ENCODE data around the gene POU2AF1. TPM values are rescaled to one million over a fixed set of nuclear protein-coding genes. Genes with fewer than 3 reads are reported as not detected.

The POU2AF1 gene
- total and polyA plus RNA-seq, 2 of the 13 experiments (the other 11 are each of a cell fraction or from before 2014, with no cell fraction given) = 1.9 to 3.6 TPM

DNA sequence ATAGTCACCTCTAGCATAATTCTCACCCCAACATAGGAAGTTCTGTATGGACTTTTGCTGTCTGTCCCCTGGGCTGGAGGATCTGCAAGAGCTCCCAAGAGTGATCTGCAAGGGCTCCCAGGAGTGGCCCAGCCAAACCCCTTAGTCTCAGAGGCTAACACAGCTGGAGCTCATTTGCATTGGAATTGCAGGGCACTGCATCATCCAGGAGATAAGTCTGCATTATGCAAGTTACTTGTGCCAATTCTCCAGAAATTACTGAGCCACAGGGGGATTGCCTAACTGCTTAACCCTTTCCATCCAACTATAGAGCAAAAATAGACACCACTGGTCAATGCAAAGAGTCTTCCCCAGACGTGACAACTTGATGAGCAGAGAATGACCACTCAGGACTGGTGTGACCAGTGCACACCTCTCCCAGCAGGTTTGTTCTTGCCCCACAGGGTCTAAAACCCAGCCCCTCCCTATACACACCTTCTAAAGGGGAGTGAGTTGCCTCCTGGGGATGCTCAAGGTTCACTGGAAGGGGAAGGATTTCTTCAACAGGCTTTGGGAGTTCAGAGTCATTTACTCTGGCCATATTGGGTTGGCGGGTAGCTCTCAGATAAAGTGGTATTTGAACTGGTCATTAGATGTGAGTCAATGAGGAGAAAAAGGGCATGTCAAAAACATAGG is 42.4 kb downstream of the POU2AF1 start (continued):
- TF ChIP-seq CCDC6 (CRISPR knock-in tag; IDR thresholded peaks at IDR 0.05) (no peak), ZBTB7B (CRISPR knock-in tag; IDR thresholded peaks at IDR 0.05) (no peak), DR1 (CRISPR knock-in tag; IDR thresholded peaks at IDR 0.05) (no peak), HOXA7 (CRISPR knock-in tag; IDR thresholded peaks at IDR 0.05) (no peak), RORA (CRISPR knock-in tag; IDR thresholded peaks at IDR 0.05) (no peak), RFX5 (IDR thresholded peaks at IDR 0.05; ENCODE audit: low read depth, low read length) (no peak), ARNT (IDR thresholded peaks at IDR 0.05) (no peak), RFX1 (IDR thresholded peaks at IDR 0.05) (no peak), POLR2AphosphoS2 (IDR thresholded peaks at IDR 0.05; ENCODE audit: low read depth, low read length) (no peak), GZF1 (CRISPR knock-in tag; IDR thresholded peaks at IDR 0.05) (no peak), MEF2D (CRISPR knock-in tag; IDR thresholded peaks at IDR 0.05) (no peak), ZNF350 (CRISPR knock-in tag; IDR thresholded peaks at IDR 0.05; ENCODE audit: borderline replicate concordance, low read depth) (0 out of 2 replicates have a peak, but pooled peaks have one; percentile 26), ZNF567 (CRISPR knock-in tag; IDR thresholded peaks at IDR 0.05; ENCODE audit: borderline replicate concordance) (no peak), HHEX (CRISPR knock-in tag; IDR thresholded peaks at IDR 0.05) (no peak), GATAD2A (CRISPR knock-in tag; IDR thresholded peaks at IDR 0.05) (peak; percentile 88), ZNF274 (CRISPR knock-in tag; IDR thresholded peaks at IDR 0.05) (no peak), TEAD2 (CRISPR knock-in tag; IDR thresholded peaks at IDR 0.05) (no peak), ZMYM3 (CRISPR knock-in tag; IDR thresholded peaks at IDR 0.05) (no peak), MIER3 (CRISPR knock-in tag; IDR thresholded peaks at IDR 0.05; ENCODE audit: borderline replicate concordance) (no peak), TAF1 (CRISPR knock-in tag; IDR thresholded peaks at IDR 0.05) (no peak), POGZ (CRISPR knock-in tag; IDR thresholded peaks at IDR 0.05) (no peak), YEATS4 (CRISPR knock-in tag; IDR thresholded peaks at IDR 0.05; ENCODE audit: borderline replicate concordance) (no peak), MZF1 (CRISPR knock-in tag; IDR thresholded peaks at IDR 0.05; ENCODE audit: borderline replicate concordance) (no peak), ATF7-NPFF (CRISPR knock-in tag; IDR thresholded peaks at IDR 0.05; ENCODE audit: low read depth) (no peak), NR2C2 (CRISPR knock-in tag; IDR thresholded peaks at IDR 0.05; ENCODE audit: borderline replicate concordance) (peak; percentile 69), ZFP37 (CRISPR knock-in tag; IDR thresholded peaks at IDR 0.05; ENCODE audit: borderline replicate concordance) (no peak)
- TF ChIP-seq, protein P1, sequence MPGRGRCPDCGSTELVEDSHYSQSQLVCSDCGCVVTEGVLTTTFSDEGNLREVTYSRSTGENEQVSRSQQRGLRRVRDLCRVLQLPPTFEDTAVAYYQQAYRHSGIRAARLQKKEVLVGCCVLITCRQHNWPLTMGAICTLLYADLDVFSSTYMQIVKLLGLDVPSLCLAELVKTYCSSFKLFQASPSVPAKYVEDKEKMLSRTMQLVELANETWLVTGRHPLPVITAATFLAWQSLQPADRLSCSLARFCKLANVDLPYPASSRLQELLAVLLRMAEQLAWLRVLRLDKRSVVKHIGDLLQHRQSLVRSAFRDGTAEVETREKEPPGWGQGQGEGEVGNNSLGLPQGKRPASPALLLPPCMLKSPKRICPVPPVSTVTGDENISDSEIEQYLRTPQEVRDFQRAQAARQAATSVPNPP (CRISPR knock-in tag; IDR thresholded peaks at IDR 0.05) = no peak
- TF ChIP-seq, protein P2, sequence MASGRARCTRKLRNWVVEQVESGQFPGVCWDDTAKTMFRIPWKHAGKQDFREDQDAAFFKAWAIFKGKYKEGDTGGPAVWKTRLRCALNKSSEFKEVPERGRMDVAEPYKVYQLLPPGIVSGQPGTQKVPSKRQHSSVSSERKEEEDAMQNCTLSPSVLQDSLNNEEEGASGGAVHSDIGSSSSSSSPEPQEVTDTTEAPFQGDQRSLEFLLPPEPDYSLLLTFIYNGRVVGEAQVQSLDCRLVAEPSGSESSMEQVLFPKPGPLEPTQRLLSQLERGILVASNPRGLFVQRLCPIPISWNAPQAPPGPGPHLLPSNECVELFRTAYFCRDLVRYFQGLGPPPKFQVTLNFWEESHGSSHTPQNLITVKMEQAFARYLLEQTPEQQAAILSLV (CRISPR knock-in tag; IDR thresholded peaks at IDR 0.05; ENCODE audit: borderline replicate concordance) = no peak
- TF ChIP-seq, protein P3, sequence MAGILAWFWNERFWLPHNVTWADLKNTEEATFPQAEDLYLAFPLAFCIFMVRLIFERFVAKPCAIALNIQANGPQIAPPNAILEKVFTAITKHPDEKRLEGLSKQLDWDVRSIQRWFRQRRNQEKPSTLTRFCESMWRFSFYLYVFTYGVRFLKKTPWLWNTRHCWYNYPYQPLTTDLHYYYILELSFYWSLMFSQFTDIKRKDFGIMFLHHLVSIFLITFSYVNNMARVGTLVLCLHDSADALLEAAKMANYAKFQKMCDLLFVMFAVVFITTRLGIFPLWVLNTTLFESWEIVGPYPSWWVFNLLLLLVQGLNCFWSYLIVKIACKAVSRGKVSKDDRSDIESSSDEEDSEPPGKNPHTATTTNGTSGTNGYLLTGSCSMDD (CRISPR knock-in tag; IDR thresholded peaks at IDR 0.05) = no peak
- TF ChIP-seq, protein P4, sequence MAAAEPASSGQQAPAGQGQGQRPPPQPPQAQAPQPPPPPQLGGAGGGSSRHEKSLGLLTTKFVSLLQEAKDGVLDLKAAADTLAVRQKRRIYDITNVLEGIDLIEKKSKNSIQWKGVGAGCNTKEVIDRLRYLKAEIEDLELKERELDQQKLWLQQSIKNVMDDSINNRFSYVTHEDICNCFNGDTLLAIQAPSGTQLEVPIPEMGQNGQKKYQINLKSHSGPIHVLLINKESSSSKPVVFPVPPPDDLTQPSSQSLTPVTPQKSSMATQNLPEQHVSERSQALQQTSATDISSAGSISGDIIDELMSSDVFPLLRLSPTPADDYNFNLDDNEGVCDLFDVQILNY (CRISPR knock-in tag; conservative IDR thresholded peaks at IDR 0.05) = no peak
